Measurements from ENCODE around the gene STK32C. TPM values are rescaled to one million over a fixed set of nuclear protein-coding genes. Genes with fewer than 3 reads are reported as not detected.

The STK32C gene
- total RNA-seq, 1 experiment from 2014 or later: 13.5 TPM

DNA sequence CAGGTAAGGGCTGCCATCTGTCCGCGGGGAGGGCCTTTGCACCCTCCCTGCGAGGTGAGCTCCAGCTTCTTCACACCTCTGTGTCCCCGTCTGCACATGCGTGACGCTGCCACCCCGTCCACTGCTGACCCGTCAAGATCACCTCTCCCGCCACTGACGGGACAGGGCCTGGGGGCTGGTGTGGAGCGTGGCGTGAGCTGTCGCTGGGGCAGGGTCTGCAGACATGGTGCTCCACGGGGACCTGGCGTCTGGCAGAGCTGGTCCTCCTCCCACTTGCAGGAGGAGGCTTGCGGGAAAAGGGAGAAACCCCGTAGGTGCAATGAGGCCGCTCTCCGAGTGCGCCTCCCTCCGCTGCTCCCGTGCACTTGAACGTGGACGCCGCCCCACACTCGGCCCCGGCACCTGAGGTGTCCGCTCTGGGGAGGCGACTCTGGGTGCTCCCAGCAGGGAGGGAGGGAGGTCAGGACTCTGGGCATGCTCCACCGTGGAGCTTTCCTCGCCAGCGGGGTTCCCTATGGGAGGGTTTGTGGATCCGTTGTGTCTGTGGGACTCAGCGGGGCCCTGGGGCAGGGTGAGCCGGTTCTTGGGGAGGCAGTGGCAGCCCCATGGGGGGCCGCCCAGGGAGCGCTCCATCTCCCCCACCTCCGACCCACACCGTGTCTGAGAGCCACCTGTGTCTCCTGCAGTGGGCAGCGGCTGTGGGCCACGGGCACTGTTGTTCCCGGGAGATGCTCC lies 138.6 kb downstream of the STK32C start:
- no TSS peak for BruUV-seq (replicated peaks)
- H3K27ac Mint-ChIP-seq (ENCODE audit: unreplicated experiment): no peak overlapping the region
- no peaks in the 10 kb centered on the region for H3K9me3 Mint-ChIP-seq (ENCODE audit: low read depth, unreplicated experiment)
- H3K4me1 Mint-ChIP-seq (ENCODE audit: low read depth, unreplicated experiment): peaks cover 6% of the 10 kb centered on the region
- intact Hi-C loops (cut with micrococcal nuclease; ENCODE audit: unreplicated experiment): no loop called here
- no peaks in the 10 kb centered on the region for H3K36me3 Mint-ChIP-seq (ENCODE audit: insufficient read depth, unreplicated experiment)
- H3K27me3 Mint-ChIP-seq (ENCODE audit: unreplicated experiment): peaks cover 64% of the 10 kb centered on the region
- no peak overlapping the region for H3K4me3 Mint-ChIP-seq (ENCODE audit: low read depth, unreplicated experiment)
- TF ChIP-seq, protein P1, sequence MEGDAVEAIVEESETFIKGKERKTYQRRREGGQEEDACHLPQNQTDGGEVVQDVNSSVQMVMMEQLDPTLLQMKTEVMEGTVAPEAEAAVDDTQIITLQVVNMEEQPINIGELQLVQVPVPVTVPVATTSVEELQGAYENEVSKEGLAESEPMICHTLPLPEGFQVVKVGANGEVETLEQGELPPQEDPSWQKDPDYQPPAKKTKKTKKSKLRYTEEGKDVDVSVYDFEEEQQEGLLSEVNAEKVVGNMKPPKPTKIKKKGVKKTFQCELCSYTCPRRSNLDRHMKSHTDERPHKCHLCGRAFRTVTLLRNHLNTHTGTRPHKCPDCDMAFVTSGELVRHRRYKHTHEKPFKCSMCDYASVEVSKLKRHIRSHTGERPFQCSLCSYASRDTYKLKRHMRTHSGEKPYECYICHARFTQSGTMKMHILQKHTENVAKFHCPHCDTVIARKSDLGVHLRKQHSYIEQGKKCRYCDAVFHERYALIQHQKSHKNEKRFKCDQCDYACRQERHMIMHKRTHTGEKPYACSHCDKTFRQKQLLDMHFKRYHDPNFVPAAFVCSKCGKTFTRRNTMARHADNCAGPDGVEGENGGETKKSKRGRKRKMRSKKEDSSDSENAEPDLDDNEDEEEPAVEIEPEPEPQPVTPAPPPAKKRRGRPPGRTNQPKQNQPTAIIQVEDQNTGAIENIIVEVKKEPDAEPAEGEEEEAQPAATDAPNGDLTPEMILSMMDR (IDR thresholded peaks at IDR 0.05; ENCODE audit: unreplicated experiment): no peak
- CTCF ChIA-PET: interaction anchor here (0.5 kb wide), 1 partner anchor 26 kb away, joined by 3 read pairs; no protein-coding TSS in a partner anchor
- DNase-seq: no peak

DNA sequence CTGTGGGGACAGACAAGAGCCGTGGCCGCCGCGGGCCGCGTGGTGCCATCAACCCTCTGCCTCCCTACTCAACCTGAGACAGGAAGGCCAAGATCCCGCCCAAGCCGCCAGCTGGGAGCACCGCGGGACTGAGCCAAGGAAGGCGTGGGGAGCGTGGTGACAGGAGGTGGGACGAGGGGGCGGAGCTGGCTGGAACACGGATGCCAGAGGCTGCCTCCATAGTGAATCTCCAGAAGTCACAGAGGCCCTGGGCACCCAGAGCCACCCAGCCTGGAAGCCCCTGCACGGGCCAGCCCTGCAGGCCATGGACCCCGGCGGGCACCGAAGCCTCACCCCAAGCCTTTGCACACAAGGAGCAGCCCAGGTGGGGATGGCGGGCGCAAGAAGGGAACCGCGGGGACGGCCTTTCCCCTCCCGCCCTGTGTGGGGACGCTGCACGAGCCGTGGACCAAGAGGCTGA lies 139.1 kb downstream of the STK32C start:
- CTCF ChIA-PET: no interaction called here
- Mint-ChIP-seq H3K27ac (ENCODE audit: unreplicated experiment) (no peak overlapping the region), H3K36me3 (ENCODE audit: insufficient read depth, unreplicated experiment) (no peaks in the 10 kb centered on the region), H3K4me3 (ENCODE audit: low read depth, unreplicated experiment) (no peak overlapping the region), H3K9me3 (ENCODE audit: low read depth, unreplicated experiment) (no peaks in the 10 kb centered on the region), H3K4me1 (ENCODE audit: low read depth, unreplicated experiment) (peaks cover 7% of the 10 kb centered on the region), H3K27me3 (ENCODE audit: unreplicated experiment) (peaks cover 64% of the 10 kb centered on the region)
- no peak for DNase-seq
- TF ChIP-seq, protein P1 (IDR thresholded peaks at IDR 0.05; ENCODE audit: unreplicated experiment): no peak
- intact Hi-C loops (cut with micrococcal nuclease; ENCODE audit: unreplicated experiment): no loop called here
- no TSS peak for BruUV-seq (replicated peaks)

DNA sequence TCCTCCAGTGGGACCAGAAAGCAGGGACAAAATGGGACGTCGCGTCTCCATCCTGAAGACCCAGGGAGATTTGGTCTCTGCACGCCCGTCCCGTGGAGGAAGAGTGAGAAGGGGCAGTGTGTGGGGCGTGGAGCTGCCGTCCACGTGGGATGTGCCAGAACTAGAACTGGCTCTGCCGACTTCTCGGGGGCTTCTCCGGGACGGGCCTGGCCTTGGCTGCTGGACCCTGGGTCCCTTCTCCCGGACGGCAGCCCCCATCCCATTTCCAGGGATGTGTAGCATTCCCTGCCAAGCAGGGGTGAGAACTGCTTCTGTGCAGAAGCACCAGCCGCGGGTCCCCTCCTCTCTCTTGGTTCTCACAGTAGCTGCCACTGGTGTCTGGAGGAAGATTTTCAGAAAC lies 139.8 kb downstream of the STK32C start:
- Mint-ChIP-seq H3K4me3 (ENCODE audit: low read depth, unreplicated experiment) (no peak overlapping the region), H3K36me3 (ENCODE audit: insufficient read depth, unreplicated experiment) (no peaks in the 10 kb centered on the region), H3K9me3 (ENCODE audit: low read depth, unreplicated experiment) (no peaks in the 10 kb centered on the region), H3K27ac (ENCODE audit: unreplicated experiment) (no peak overlapping the region), H3K27me3 (ENCODE audit: unreplicated experiment) (peaks cover 64% of the 10 kb centered on the region), H3K4me1 (ENCODE audit: low read depth, unreplicated experiment) (peaks cover 7% of the 10 kb centered on the region)
- no peak for DNase-seq
- CTCF ChIA-PET: no interaction called here
- TF ChIP-seq, protein P1 (IDR thresholded peaks at IDR 0.05; ENCODE audit: unreplicated experiment): no peak
- BruUV-seq (replicated peaks): no TSS peak
- intact Hi-C loops (cut with micrococcal nuclease; ENCODE audit: unreplicated experiment): no loop called here

DNA sequence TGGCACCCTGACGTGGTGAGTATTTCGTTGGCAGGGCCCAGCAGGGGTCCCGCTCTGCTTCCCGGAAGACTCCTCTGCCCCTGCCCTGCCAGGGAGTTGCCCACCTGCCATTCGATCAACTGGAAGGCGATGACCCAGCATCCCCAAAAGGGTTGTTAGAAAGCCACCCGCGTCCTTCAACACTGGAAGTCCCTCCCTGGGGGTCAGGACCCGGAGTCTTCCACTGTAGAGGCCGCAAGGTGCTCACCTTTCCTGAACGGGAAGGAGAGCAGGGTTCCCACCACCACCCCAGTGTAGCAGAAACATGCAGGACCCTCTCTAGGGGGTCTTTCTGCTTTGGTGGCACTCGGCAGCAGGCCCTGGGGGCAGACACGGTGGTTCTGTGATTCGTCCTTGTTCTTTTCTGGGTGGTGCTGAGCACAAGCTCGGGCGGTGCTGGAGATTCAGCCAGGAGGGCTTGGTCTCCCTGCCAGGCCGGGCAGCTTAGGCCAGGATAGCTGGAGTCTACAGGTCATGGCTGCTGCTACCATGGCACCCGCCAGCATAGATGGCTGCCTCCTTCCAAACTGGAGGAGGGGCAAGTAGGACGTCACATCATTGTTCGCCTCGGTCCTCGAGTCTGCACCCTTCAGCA lies 140.6 kb downstream of the STK32C start:
- no TSS peak for BruUV-seq (replicated peaks)
- TF ChIP-seq, protein P1 (IDR thresholded peaks at IDR 0.05; ENCODE audit: unreplicated experiment): no peak
- intact Hi-C loops (cut with micrococcal nuclease; ENCODE audit: unreplicated experiment): no loop called here

More for the DNA sequence above, 140.6 kb downstream of the STK32C start:
- Mint-ChIP-seq H3K27ac (ENCODE audit: unreplicated experiment) (no peak overlapping the region), H3K27me3 (ENCODE audit: unreplicated experiment) (peaks cover 64% of the 10 kb centered on the region), H3K4me3 (ENCODE audit: low read depth, unreplicated experiment) (no peak overlapping the region), H3K36me3 (ENCODE audit: insufficient read depth, unreplicated experiment) (no peaks in the 10 kb centered on the region), H3K4me1 (ENCODE audit: low read depth, unreplicated experiment) (peaks cover 7% of the 10 kb centered on the region), H3K9me3 (ENCODE audit: low read depth, unreplicated experiment) (no peaks in the 10 kb centered on the region)
- CTCF ChIA-PET: no interaction called here
- DNase-seq: no peak
